GM13976 (cell line): Measurements from ENCODE around the gene PDCD10.
A peak's percentile ranks its signal among the peaks of the same experiment; 100 is the strongest.

Experiments used
- DNase-seq: peaks from one replicate; pipeline ENCODE4 v3.0.0; 2012; ENCODE audit warnings: low spot score
- CTCF ChIP-seq: IDR thresholded peaks from 2 replicates; pipeline ENCODE4 v1.5.1; 2012; ENCODE audit warnings: borderline replicate concordance, mild to moderate bottlenecking; ENCODE audit not compliant: insufficient read depth; ENCODE audit errors: extremely low read depth, missing control alignments, control extremely low read depth
- in situ Hi-C: fragments of 300-500 bp; cut with MboI; formaldehyde crosslinking; loops from one replicate; pipeline ENCODE4 v1.12.0; 2022; ENCODE audit warnings: low sequenced_read_pairs, mixed read lengths, inconsistent platforms; ENCODE audit not compliant: unreplicated experiment

The PDCD10 gene

GRCh38 chr3:167736997-167737396 lies 2.3 kb upstream of the PDCD10 start:
- no peak for TF ChIP-seq CTCF
- in situ Hi-C loops = no loop called here
- no peak for DNase-seq

- TF ChIP-seq CTCF = no peak
- DNase-seq = no peak
- in situ Hi-C loops = no loop called here
These were observed 1.6 kb upstream of the PDCD10 start for GRCh38 chr3:167736264-167736787.

DNA sequence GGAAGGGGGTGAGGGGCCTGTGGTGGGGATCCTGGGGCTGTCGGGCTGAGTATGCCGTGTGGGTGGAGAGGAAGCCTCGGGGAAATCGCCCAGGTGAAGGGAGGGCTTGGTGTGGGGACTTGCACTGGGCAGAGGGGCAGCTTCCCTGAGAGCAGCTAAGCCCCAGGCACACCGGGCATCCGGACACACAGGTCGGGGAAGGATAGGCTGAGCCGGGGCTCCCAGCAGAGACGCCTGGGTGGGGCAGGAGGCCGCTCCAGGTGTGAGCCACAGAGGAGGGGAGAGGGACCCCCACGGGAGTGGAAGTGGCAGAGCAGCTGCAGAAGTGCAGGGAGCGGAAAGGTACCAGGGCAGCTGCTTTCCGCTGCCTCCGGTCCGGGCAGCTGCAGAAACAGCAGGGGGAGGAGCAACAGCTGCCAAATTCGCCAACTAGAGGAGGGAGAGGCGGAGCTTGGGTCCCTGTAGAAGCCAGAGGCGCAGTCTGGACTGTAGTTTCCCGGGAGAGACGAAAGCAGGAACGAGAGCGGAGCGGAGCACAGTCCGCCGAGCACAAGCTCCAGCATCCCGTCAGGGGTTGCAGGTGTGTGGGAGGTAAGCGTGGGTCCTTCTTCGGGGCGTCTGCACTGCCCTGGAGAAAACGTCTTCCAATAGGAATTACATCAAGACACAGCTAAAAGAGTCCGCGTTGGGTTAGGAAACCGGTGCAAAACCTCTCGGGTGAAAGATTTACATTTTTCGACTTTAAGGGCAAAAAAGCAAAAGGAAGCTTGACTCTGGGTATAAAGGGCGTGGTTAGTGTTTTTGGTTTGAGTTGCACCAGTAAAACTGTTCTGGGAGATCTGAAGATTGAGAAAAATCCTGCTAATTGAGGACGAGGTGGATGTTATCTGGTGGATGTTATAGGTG lies 794 bp upstream of the PDCD10 start, which contains the start of gene SERPINI1:
TSS of gene SERPINI1 (plus strand) at position 489 of the 906 bp plus-strand sequence. CDS start 53,408 bp downstream, outside the sequence.
- peak; percentile 69 for DNase-seq
- in situ Hi-C loops = no loop called here
- TF ChIP-seq CTCF = no peak

DNA sequence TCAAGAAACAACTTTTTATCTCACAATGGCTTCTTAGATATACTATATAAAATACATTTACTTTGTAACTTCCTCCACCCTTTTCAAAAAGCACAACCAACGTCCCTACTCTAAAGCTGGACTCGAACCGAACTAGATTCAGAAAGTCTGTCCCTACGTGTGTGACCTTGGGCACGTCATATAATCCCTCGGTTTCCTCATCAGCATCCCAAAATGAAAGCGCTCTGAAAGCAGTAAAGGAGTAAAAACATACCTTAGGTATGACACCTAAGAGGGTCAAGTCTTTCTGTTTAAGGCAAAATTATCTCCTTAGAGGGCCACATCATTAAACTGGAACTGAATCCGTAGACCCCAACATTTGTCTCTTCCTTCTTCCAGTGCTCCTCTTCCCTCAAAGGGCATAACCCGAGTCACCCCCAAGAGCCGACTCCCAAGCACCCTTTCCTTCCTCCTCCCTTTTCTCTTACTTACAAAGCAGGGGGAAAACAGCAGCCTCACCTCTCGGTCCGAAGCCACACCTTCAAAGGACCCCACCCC lies 663 bp downstream of the PDCD10 start:
- in situ Hi-C loops = no loop called here
- TF ChIP-seq CTCF = no peak
- no peak for DNase-seq

- no peak for TF ChIP-seq CTCF
- in situ Hi-C loops = no loop called here
- DNase-seq = no peak
These were observed 2.2 kb downstream of the PDCD10 start for GRCh38 chr3:167732313-167733065.

GRCh38 chr3:167731393-167731792 lies 3.3 kb downstream of the PDCD10 start:
- TF ChIP-seq CTCF = no peak
- no peak for DNase-seq
- in situ Hi-C loops = no loop called here
